Astrocyte (in vitro differentiated cells and primary cell): ENCODE data around the gene TMEM256. TPM values are rescaled to one million over a fixed set of nuclear protein-coding genes. Genes with fewer than 3 reads are reported as not detected.
A peak's percentile ranks its signal among the peaks of the same experiment; 100 is the strongest.

Source experiments
- DNase-seq: peaks from one replicate; pipeline ENCODE4 v3.0.0-alpha.2; 2010; ENCODE audit warnings: low read depth
- FAIRE-seq: peaks from 2 replicates; lab custom pipeline; 2011; peaks lifted over from hg19 to GRCh38; lab: Jason Lieb, UNC
- H2AFZ ChIP-seq: 2 replicates; pipeline ENCODE4 v1.6.0; 2012; ENCODE audit warnings: low read depth, low read length, inconsistent platforms
- H3K27ac ChIP-seq: 2 replicates; pipeline ENCODE4 v1.5.1; 2011; ENCODE audit warnings: low read depth, low read length, inconsistent platforms
- H3K27me3 ChIP-seq: 2 replicates; pipeline ENCODE4 v1.6.0; 2011; ENCODE audit warnings: low read length, inconsistent platforms; ENCODE audit not compliant: insufficient read depth
- H3K36me3 ChIP-seq: 2 replicates; pipeline ENCODE4 v1.5.1; 2011; ENCODE audit warnings: low read length, inconsistent platforms; ENCODE audit not compliant: insufficient read depth
- H3K4me1 ChIP-seq: 2 replicates; pipeline ENCODE4 v1.5.1; 2011; ENCODE audit warnings: low read length, inconsistent platforms; ENCODE audit not compliant: insufficient read depth
- H3K4me2 ChIP-seq: 2 replicates; pipeline ENCODE4 v1.6.0; 2012; ENCODE audit warnings: low read length, inconsistent platforms
- H3K4me3 ChIP-seq: 2 replicates; pipeline ENCODE4 v1.5.1; 2011; ENCODE audit warnings: low read depth, mild to moderate bottlenecking, low read length, inconsistent platforms; ENCODE audit not compliant: insufficient read depth
- H3K79me2 ChIP-seq: 2 replicates; pipeline ENCODE4 v1.6.0; 2012; ENCODE audit warnings: mild to moderate bottlenecking, low read length, inconsistent platforms; ENCODE audit not compliant: insufficient read depth
- H3K9ac ChIP-seq: 2 replicates; pipeline ENCODE4 v1.6.0; 2012; ENCODE audit warnings: mild to moderate bottlenecking, low read length, inconsistent platforms
- H3K9me3 ChIP-seq: 2 replicates; pipeline ENCODE4 v1.5.1; 2012; ENCODE audit warnings: low read depth, mild to moderate bottlenecking, low read length, inconsistent platforms; ENCODE audit not compliant: insufficient read depth
- H4K20me1 ChIP-seq: 2 replicates; pipeline ENCODE4 v1.6.0; 2012; ENCODE audit warnings: low read length, inconsistent platforms; ENCODE audit not compliant: insufficient read depth
- H3K27ac Mint-ChIP-seq: one replicate; pipeline ENCODE4 v1.8.0; 2021; ENCODE audit warnings: mild to moderate bottlenecking, mixed read lengths; ENCODE audit not compliant: unreplicated experiment
- H3K27me3 Mint-ChIP-seq: one replicate; pipeline ENCODE4 v1.8.0; 2021; ENCODE audit warnings: low read depth, mixed read lengths; ENCODE audit not compliant: unreplicated experiment
- H3K36me3 Mint-ChIP-seq: one replicate; pipeline ENCODE4 v1.8.0; 2021; ENCODE audit warnings: low read depth, mixed read lengths; ENCODE audit not compliant: unreplicated experiment
- H3K4me1 Mint-ChIP-seq: one replicate; pipeline ENCODE4 v1.8.0; 2021; ENCODE audit warnings: low read depth, mixed read lengths; ENCODE audit not compliant: unreplicated experiment
- H3K4me3 Mint-ChIP-seq: one replicate; pipeline ENCODE4 v1.8.0; 2021; ENCODE audit warnings: mild to moderate bottlenecking, moderate library complexity, mixed read lengths; ENCODE audit not compliant: unreplicated experiment
- H3K9me3 Mint-ChIP-seq: one replicate; pipeline ENCODE4 v1.8.0; 2021; ENCODE audit warnings: mild to moderate bottlenecking, mixed read lengths; ENCODE audit not compliant: unreplicated experiment
- EZH2 ChIP-seq: IDR thresholded peaks from 2 replicates; pipeline ENCODE4 v1.6.1; 2012; ENCODE audit warnings: mild to moderate bottlenecking, low read length, inconsistent platforms; ENCODE audit not compliant: insufficient read depth
- total RNA-seq: library from RNA; stranded (reverse); gene quantifications from 2 replicates; pipeline ENCODE4 v1.2.1, GENCODE V29; 2021
- TF ChIP-seq, protein P1 (sequence below): IDR thresholded peaks from 2 replicates; pipeline ENCODE4 v1.5.1; 2011; ENCODE audit warnings: low read depth, mild to moderate bottlenecking, inconsistent platforms, low read length, moderate library complexity; ENCODE audit not compliant: insufficient read depth

The TMEM256 gene
- total RNA-seq, 1 donor from 2014 or later = 45.7 TPM

DNA sequence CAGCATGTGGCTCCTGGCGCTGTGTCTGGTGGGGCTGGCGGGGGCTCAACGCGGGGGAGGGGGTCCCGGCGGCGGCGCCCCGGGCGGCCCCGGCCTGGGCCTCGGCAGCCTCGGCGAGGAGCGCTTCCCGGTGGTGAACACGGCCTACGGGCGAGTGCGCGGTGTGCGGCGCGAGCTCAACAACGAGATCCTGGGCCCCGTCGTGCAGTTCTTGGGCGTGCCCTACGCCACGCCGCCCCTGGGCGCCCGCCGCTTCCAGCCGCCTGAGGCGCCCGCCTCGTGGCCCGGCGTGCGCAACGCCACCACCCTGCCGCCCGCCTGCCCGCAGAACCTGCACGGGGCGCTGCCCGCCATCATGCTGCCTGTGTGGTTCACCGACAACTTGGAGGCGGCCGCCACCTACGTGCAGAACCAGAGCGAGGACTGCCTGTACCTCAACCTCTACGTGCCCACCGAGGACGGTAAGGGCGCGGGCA is 4.4 kb upstream of the TMEM256 start:
- Mint-ChIP-seq H3K4me1 (peaks cover 11% of the 10 kb centered on the region), H3K4me3 (no peak overlapping the region), H3K27me3 (no peaks in the 10 kb centered on the region), H3K27ac (no peak overlapping the region), H3K36me3 (peaks cover 28% of the 10 kb centered on the region), H3K9me3 (no peaks in the 10 kb centered on the region)
- Histone ChIP-seq H3K4me2 (no peak overlapping the region), H3K36me3 (peaks cover 3% of the 10 kb centered on the region), H4K20me1 (peaks cover 20% of the 10 kb centered on the region), H2AFZ (no peak overlapping the region), H3K27ac (no peak overlapping the region), H3K4me3 (no peak overlapping the region), H3K9ac (no peak overlapping the region), H3K9me3 (no peaks in the 10 kb centered on the region), H3K4me1 (peaks cover 10% of the 10 kb centered on the region), H3K79me2 (peaks cover 17% of the 10 kb centered on the region), H3K27me3 (no peaks in the 10 kb centered on the region)
- FAIRE-seq (no peak), DNase-seq (no peak)
- no peak for TF ChIP-seq EZH2
- TF ChIP-seq, protein P1, sequence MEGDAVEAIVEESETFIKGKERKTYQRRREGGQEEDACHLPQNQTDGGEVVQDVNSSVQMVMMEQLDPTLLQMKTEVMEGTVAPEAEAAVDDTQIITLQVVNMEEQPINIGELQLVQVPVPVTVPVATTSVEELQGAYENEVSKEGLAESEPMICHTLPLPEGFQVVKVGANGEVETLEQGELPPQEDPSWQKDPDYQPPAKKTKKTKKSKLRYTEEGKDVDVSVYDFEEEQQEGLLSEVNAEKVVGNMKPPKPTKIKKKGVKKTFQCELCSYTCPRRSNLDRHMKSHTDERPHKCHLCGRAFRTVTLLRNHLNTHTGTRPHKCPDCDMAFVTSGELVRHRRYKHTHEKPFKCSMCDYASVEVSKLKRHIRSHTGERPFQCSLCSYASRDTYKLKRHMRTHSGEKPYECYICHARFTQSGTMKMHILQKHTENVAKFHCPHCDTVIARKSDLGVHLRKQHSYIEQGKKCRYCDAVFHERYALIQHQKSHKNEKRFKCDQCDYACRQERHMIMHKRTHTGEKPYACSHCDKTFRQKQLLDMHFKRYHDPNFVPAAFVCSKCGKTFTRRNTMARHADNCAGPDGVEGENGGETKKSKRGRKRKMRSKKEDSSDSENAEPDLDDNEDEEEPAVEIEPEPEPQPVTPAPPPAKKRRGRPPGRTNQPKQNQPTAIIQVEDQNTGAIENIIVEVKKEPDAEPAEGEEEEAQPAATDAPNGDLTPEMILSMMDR = no peak

DNA sequence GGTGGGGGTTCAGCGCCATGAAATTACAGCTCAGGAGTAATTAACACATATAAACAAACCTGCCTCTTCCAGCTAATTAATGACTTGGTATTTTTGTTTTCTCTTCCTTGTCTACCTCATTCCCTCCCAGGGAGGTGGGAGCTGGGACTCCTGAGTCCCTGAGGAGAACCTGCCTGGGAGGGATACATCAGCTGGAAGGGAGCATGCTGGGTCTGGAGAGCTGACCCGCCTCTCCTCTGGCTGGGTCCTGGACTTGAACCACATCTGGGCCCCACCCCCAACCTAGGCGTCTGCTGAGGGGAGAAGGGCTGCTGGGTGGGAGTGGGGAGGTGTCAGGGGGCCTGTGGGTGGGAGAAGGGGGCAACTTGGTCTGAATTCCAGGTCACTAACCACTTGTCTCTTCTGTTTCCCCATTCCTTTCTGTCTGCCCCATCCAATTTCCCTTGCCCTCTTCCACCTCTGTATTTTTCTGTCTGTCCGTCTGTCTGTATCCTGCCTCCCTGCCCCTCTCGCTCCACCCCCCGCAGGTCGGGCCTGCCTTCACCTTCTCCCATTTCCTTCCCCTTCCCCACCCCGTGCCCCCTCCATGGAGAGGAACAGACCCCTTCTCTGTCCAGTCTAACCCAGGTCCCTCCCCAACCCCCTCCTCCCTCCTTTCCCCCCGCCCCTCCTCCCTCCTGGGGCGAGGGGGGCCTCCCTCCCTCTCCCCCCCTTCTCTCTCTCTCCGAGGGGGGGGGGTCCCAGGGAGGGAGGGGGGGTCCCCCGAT is 3.8 kb upstream of the TMEM256 start, which contains the start of gene NLGN2:
Gene NLGN2 (plus strand): TSS at position 361 of the 767 bp plus-strand sequence. CDS start 411 bp downstream, outside the sequence.
- DNase-seq (no peak), FAIRE-seq (no peak)
- peak within 1 kb of the TSS; percentile 46 for H3K4me2 ChIP-seq
- no peak within 1 kb of the TSS for H2AFZ ChIP-seq
- peaks cover 21% of the 10 kb centered on the region for H3K36me3 Mint-ChIP-seq
- peak within 1 kb of the TSS; percentile 96 for H3K4me3 Mint-ChIP-seq
- peaks cover 23% of the 10 kb centered on the region for H3K79me2 ChIP-seq
- peaks cover 3% of the 10 kb centered on the region for H3K36me3 ChIP-seq
- H3K27ac Mint-ChIP-seq = peak within 1 kb of the TSS; percentile 66
- no peaks in the 10 kb centered on the region for H3K9me3 ChIP-seq
- TF ChIP-seq, protein P1 = no peak
- no peak for TF ChIP-seq EZH2
- H3K9ac ChIP-seq = no peak within 1 kb of the TSS
- H3K4me1 Mint-ChIP-seq = peaks cover 11% of the 10 kb centered on the region
- no peaks in the 10 kb centered on the region for H3K9me3 Mint-ChIP-seq
- no peak within 1 kb of the TSS for H3K4me3 ChIP-seq
- H3K4me1 ChIP-seq = peaks cover 13% of the 10 kb centered on the region
- H4K20me1 ChIP-seq = peaks cover 24% of the 10 kb centered on the region
- no peaks in the 10 kb centered on the region for H3K27me3 ChIP-seq
- no peak within 1 kb of the TSS for H3K27ac ChIP-seq
- H3K27me3 Mint-ChIP-seq = no peaks in the 10 kb centered on the region

DNA sequence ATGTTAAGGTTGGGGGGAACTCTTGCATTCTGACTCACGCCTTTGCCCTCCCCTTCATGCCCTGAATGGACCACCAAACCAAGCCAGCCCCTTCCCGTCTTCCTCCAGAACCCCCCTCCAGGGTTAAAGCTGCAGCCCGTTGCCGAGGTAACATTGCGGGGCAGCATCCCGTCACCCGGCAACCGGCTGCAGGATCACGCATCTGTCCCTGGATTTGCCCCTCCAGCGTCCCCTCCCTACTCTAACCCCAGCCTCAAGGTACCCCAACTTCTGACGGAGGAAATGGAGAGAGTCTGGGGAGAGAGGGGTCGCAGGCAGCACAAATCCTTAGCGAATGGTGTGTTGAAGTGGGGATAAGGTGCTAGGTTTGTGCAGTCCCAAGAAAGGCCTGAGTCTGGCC is 3.2 kb upstream of the TMEM256 start:
- H3K4me3 Mint-ChIP-seq = peak overlapping the region; percentile 69
- no peak overlapping the region for H3K27ac ChIP-seq
- H3K4me3 ChIP-seq = no peak overlapping the region
- no peak overlapping the region for H2AFZ ChIP-seq
- peaks cover 18% of the 10 kb centered on the region for H3K36me3 Mint-ChIP-seq
- DNase-seq (no peak), FAIRE-seq (no peak)
- no peaks in the 10 kb centered on the region for H3K9me3 Mint-ChIP-seq
- no peak overlapping the region for H3K9ac ChIP-seq
- H4K20me1 ChIP-seq = peaks cover 25% of the 10 kb centered on the region
- H3K27me3 ChIP-seq = no peaks in the 10 kb centered on the region
- H3K9me3 ChIP-seq = no peaks in the 10 kb centered on the region
- peaks cover 24% of the 10 kb centered on the region for H3K79me2 ChIP-seq
- TF ChIP-seq EZH2 = no peak
- TF ChIP-seq, protein P1 = no peak
- H3K27ac Mint-ChIP-seq = peak overlapping the region; percentile 66
- H3K4me1 ChIP-seq = peaks cover 13% of the 10 kb centered on the region
- H3K4me1 Mint-ChIP-seq = peaks cover 11% of the 10 kb centered on the region
- H3K4me2 ChIP-seq = peak overlapping the region; percentile 46
- no peaks in the 10 kb centered on the region for H3K27me3 Mint-ChIP-seq
- H3K36me3 ChIP-seq = peaks cover 3% of the 10 kb centered on the region
